Measurements from ENCODE around the gene VIL1.
A peak's percentile ranks its signal among the peaks of the same experiment; 100 is the strongest.

Gene VIL1

DNA sequence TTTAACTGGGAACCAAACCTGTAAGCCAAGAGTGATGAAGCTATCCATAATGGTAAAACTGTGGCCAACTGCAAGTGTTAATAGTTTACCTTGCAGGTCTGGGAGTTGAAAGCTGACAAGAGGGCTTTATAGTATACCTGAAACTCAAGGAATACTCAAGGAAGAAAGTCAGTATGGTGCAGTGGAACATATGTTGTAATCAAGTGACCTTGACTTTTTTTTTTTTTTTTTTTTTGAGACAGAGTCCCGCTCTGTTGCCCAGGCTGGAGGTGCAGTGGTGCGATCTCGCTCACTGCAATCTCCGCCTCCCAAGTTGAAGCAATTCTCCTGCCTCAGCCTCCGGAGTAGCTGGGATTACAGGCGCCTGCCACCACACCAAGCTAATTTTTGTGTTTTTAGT lies 27.6 kb downstream of the VIL1 start:
- FAIRE-seq: no peak

DNA sequence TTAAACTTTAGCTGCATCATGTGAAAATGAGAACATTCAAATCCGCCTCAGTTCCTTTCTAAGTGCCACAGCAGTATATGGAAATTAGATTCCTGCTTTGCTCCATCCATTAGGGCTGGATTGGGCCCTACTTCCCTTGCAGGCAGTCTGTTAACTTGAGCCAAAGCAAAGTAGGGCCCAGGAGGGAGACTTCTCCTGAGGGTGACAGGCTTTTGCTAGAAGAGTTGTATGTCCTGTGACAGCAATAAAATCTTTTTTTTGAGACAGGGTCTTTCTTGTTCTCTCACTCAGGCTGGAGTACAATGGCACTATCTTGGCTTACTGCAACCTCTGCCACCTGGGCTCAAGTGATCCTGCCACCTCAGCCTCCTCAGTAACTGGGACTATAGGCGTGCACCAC lies 28.1 kb downstream of the VIL1 start:
- no peak for FAIRE-seq

DNA sequence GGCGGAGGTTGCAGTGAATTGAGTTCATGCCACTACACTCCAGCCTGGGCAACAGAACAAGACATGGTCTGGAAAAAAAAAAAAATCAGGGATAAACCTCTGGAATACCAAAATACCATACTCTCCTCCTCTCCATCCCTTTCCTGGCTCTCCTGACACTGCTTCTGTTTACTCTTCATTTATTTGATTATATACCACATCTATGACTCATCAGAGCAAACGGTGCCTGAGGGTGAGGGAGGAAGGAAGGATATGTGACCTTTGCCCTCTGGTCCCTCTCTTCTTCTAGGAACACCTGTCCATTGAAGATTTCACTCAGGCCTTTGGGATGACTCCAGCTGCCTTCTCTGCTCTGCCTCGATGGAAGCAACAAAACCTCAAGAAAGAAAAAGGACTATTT lies 30.0 kb downstream of the VIL1 start:
- no peak for FAIRE-seq

DNA sequence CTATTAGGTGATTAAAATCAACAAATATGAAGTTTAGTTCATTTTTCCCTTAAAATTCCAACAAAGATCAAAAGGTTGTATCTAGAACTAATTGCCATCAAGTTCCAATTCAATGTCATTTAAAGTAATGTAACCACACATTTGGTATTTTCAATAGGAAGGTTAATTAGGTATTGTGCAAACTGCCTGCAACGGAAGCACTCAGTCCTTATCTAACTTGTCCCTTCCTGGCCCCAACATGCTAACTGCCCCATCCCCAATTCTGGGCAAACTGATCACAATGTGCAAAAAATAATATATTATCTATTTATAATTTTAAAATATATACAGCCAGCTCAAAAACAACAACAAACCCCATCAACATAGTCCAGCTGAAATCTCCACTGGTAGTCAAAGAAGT lies 33.2 kb downstream of the VIL1 start:
- no peak for FAIRE-seq

DNA sequence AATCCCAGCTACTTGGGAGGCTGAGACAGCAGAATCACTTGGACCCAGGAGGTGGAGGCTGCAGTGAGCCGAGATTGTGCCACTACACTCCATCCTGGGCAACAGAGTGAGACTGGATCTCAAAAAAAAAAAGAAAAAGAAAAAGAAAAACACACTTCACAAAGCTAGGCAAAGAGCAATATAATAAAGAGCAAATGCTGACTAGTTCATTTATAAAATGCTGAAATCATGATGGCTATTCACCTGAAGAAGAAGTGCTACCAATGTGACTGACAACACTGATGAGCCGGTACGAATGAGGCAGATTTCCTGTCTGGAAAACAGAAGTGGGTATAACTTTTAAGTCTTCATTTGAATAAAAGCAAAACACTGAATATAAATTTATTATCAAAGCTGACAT lies 37.9 kb downstream of the VIL1 start:
- no peak for FAIRE-seq

DNA sequence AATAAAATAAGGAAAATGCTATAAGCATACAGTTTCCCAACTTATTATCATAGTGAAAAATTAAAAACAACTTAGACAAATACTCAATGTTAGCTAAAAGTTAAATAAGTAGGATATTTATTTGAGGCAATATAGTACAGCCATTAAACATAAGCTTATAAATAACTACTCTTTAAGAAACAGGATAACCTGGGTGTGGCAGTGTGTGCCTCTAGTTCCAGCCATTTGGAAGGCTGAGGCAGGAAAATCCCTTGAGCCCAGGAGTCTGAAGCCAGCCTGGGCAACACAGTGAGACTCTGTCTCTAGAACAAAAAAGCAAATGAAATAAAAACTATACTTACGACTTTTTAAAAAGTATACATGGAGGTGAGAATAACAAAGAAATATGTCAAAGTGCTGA lies 39.7 kb downstream of the VIL1 start:
- no peak for FAIRE-seq

DNA sequence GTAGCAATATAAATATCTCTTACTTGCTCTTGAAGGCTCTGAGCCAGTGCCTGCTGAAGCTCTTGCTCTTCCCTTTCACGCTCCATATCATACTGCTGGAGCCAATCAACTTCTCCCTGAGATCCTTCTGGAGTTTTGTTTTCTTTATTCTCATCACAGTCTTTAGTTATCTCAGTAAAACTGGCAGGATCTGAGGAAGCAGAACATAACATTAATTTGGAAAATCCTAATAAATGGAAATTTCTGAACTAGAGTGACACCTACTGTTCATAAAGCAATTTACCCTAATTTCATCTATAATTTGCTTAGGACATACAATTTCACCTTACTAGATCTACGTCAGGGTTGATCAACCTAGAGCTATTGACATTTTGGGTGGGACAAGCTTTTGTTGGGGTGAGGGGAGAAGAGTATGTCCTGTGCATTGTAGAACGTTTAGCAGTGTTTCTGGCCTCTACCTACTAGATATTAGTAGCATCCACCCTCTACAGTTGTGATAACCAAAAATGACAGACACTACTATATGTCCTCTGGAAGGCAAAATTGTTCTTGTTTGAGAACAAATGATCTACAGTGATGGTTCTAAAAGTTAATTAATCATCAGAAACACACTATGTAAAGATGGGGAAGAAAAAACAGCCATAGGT lies 47.2 kb downstream of the VIL1 start:
- FAIRE-seq: peak; percentile 92

DNA sequence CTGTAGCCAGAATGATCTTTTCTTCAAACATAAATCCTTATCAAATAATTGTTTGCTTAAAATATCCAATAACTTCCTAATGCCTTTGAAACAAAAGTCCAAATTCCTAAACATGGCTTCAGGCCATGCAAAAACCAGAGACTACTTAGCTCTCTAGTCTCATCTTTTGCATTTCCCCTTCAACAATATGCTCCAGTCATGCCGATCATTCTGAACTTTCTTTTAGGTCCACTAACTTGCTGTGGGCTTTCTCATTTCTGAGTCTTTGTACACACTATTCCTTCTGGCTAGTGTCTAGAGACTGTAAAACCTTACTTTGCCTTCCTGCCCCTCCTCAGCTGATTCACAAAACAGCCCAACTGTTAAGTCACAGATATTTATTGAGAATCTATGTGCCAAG lies 51.5 kb downstream of the VIL1 start:
- no peak for FAIRE-seq

DNA sequence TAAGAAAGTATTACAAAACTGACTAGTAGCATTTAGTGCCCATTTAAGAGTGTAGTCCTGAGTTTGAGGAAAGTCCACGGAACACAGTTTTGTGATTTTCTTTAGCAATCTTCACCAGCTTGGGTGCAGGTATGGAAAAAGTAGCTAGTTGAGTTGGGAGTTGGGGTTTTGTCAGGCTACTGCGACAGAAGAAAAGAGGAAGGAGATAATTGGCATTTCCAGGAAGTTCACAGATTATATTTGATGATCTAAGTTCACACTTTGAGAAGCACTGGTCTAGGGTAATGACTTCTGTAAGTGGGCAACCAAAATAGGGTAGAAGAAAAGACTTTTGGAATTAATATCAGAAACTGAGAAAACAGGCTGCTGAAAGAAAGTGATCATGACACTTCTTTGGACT lies 52.1 kb downstream of the VIL1 start:
- FAIRE-seq: no peak

DNA sequence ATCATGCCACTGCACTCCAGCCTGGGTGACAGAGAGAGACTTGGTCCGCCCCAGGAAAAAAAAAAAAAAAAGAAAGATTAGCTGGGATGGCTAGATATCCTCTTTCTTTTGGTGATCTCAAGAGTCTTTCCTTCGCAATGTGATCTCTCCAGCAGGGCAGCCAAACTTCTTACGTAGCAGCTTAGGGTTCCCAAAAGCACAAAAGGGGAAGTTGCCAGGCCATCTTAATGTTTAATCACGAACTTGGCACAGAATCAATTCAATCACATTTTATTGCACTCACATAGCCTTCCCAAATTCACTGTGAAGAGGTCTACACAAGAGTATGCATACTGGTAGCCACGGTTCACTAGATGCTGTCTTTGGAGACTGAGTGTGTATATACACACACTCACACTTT lies 53.1 kb downstream of the VIL1 start:
- no peak for FAIRE-seq

DNA sequence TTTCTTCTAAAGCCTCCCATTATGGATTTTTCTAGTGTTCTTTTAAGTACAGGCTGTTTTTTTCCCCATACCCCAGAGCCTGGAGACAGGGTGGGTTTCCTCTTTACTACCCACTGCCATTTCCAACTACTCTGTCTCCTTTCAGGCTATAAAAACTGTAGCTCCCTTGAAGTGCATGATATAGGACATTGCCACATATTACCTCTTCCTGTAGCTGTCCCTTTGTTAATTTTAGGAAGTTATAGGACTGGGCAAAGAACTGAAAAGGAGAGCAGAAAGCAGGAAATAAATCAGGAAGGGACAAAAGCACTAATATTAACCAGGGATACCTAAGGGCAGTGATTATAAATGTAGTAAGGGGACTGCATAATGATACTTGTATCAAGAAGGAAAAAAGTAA lies 54.1 kb downstream of the VIL1 start:
- no peak for FAIRE-seq

DNA sequence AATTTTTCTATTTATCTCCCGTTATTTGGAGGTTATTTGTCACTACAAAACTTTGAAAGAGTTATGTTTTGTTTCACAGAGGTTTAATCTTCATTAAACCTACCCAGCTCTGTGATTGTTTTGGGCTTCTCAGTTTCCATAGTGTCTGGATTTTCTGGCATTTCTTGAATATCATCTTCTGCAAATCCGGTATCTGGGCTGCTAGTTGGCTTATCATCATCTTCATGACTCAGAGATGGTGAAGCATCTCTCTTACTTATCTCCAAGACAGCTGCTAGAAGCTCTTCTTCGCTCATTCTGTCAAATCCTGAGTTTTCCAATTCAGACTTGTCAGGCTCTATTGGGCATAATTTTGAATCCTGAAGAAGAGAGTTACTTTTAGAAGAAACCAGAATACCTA lies 55.6 kb downstream of the VIL1 start:
- no peak for FAIRE-seq

DNA sequence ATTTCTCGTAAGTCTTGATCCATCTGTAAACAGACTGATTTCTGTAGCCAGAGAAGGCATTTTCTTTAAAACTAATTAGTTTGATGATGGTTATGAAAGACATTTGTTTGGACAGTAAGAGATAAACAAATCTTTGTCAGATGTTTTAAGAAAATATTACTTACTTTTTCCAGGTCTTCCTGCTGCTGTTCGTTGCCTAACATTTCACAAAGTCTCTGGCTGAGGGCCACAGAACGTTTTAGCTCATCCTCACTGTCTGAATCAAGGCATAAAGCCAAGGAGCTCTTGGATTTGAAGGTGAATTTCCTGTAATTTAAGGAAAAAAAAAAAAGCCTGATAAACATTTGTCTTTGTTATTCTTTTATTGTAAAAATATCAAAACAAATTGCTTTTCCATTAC lies 57.8 kb downstream of the VIL1 start:
- FAIRE-seq: no peak

DNA sequence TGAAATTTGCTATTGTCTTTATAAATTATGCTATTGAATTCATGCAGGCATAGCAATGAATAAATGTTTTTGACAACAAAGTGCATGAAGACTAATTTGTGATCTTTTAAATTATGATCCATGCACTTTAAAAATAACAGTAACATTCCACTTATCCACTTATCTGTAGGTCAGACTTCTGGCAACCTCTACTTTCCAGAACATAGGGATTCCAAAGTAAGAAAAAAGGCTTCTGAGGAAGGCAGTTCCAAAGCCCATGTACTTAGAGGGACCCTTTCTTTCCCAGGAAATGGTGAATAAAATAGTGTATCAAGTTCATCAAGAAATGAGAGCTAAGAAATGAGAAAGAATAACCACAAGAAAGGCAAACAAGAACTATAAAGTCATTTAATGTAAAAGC lies 58.3 kb downstream of the VIL1 start:
- FAIRE-seq: no peak

DNA sequence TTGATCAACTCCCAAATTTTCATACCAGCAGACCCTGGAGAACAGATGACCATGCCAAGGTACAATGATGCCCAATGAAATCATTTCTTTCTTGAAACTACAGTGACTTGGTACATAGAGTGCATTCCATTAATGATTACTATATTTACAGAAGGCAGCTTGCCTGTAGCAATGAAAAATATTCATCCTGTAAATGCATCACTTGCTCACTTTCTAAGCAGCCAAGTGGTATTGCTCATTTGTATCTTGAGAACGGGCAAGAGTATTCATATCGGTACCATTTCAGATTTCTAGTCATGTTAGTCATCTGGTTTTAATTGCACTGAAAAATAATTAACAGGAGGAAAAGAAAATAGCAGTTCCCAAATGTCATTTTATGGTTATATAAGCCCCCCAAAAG lies 59.6 kb downstream of the VIL1 start:
- FAIRE-seq: no peak

DNA sequence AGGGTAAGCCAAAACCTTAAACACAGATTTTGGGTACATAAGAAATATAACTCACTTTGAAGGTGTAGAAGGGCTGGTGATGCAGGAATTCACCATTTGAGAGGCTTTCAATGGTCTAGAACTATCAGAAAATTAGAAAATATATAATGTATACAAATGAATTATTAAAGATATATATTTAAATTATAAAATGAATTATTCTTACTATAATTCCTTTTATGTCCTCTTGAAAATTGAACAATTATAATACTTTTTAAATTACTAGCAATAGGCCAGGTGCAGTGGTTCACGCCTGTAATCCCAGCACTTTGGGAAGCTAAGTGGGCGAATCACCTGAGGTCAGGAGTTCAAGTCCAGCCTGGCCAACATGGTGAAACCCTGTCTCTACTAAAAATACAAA lies 60.7 kb downstream of the VIL1 start:
- FAIRE-seq: no peak

DNA sequence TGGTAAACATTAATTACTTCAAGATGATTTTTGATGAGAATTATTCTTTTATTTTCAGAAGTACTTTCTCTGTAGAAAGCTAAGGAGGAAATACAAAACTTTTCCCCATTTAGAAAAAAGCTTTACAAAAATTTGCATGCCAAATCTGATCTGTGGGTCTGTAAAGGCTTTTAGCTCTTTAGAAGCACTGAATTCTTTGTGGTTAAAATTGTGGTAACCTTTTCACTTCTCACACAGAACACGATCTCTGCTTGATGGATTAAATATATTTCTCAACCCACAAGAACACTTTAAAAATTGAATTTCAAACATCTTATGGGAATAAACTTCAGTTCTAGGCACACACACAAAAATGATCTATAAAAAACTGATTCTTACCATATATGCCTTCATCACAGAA lies 63.7 kb downstream of the VIL1 start:
- no peak for FAIRE-seq

DNA sequence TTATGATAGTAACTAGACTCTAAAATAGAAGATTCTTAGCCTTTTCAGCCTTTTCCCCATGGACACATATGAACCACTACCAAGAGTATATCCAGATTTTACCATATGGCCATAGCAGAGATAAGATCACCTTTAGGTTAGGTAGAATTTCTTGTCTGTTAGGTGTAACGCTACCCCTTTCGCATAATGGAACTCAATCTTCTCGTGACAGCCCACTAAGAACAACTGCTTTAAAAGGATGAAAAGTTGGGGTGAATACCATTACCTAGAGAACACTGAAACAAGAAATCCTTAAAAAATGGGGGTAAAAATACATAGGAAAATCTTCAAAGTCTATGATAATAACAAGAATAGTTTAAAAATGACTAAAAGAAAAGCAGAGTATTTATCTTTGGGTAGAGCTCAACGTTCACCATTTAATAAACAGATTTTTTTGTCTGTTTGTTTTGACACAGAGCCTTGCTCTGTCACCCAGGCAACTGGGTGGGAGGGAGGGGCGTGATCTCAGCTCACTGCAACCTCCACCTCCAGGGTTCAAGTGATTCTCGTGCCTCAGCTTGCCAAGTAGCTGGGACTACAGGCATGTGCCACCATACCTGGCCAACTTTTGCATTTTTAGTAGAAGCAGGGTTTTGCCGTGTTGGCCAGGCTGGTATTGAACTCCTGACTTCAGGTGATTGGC lies 67.2 kb downstream of the VIL1 start:
- no peak for FAIRE-seq

DNA sequence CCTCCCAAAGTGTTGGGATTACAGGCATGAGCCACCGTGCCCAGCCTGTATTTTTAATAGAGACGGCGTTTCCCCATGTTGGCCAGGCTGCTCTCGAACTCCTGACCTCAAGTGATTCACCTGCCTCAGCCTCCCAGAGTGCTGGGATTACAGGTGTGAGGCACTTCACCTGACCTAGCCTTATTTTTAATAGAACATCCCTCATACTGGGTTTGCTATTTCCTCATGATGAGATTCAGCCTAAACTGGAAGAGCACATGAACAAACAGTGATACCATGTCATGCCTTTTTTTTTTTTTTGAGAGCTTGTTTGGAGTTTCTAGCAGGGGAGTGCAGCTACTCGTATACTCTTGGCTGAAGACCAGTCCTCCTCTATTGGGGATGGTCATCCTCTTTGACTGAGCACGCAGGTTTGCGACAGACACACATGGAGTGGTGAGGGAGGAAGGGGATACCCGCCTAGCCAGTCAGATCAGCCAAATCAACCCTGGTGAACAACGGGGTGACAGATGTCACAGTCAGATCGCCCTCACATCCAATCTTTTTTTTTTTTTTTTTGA lies 81.7 kb downstream of the VIL1 start:
- no peak for FAIRE-seq

DNA sequence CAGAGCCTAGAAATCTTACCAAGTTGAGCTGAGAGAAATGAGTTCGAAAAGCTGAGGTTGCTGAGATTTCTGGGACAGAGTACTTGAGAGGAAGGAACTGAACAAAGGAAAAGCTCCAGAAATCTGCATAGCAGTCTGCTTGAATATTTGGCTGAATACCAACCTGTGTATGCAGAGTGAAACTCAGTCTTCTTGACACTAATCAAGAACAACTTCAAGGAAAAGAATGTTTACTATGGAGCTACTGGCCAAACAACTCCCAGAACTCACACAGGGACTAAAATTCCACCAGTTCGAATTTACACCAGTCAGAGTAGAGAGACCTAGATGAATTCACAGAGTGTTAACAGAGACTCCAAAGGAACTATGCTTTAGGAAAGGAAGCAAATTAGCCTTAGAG lies 82.7 kb downstream of the VIL1 start:
- no peak for FAIRE-seq

Data from A204.1 (cell line).